HS-5 (cell line): ENCODE measurements around the gene GABBR1.

ENCODE experiments used
- DNase-seq: peaks from one replicate; pipeline ENCODE4 v3.0.0-alpha.2; 2012; ENCODE audit warnings: low read depth

Gene GABBR1

GRCh38 chr6:29566856-29567255 is 66.1 kb downstream of the GABBR1 start:
- DNase-seq = no peak

DNA sequence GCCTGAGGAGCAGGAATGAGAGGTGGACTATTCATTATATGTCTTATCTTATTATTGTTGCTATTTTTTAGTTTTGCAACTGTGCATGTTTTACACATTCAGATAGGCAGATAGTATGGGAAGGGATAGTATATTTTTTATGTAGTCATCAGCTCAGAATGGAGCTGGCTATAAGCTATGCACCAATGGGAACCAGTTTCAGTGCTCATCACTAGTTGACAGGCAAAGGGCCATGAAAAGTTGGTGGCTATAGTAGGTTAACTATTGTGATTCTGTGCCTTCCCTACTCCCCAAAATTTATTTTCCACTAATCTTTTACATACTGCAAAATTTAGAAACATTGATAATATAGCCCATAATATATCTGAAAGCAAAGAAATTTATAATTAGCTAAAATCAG is 68.1 kb downstream of the GABBR1 start:
- no peak for DNase-seq

DNA sequence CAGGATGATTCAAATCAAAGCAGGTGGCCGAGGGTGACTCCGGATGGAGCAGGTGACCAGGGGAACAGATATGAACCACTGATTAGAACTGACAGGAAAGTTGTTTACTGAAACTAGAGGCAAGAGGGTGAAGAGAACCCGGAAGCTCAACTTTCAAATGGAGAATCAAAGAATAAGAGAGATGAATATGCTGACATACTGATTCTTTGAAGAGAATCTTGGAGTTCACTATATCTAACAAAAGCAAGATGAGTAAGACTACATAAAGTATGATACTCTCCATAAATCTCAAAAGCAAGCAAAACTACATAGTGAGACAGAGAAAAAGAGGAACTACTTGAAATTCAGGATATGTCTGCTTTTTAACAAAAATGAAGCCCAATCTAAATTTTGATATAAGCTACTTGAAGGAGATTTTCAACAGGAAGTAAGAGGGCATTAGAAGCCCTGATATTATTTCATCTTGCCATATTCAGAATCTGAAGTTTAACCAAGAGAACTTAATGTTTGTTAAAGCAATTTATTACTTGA is 69.5 kb downstream of the GABBR1 start:
- DNase-seq = no peak

DNA sequence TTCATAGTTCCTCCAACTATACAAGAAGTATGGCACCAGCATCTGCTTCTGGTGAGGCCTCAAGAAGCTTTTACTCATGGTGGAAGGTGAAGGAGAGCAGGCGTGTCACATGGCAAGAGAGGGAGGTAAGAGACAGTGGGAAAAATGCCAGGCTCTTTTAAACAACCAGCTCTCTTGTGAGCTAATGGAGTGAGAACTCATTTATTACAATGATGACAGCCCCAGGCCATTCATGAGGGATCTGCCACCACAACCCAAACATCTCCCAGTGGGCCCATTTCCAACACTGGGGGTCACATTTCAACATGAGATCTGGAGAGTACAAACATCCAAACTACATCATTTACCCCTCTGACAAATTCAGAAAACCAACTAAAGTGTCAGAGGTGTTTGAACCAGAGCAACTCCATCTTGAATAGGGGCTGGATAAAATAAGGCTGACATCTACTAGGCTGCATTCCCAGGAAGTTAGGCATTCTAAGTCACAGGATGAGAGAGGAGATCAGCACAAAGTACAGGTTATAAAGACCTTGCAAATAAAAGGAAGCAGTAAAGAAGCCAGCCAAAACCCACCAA is 71.3 kb downstream of the GABBR1 start:
- no peak for DNase-seq

DNA sequence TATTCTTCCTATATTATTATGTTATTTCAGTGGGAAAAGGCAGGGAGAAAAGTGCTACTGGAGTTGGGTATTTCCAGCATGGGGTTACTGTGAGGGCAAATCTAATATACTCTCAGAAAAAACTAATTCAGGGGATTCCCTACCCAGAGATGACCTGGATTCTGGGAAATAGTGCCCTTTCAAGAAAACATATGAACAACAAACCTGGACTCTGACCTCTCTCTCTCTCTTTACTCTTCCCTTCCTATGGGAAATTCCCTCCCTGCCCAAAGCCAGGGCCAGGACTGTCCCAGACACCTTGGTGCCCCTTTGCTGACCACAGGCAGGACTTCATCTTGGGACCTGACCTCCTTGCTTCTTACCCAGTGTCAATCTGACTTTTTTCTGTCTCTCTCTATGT is 71.9 kb downstream of the GABBR1 start:
- DNase-seq = no peak

DNA sequence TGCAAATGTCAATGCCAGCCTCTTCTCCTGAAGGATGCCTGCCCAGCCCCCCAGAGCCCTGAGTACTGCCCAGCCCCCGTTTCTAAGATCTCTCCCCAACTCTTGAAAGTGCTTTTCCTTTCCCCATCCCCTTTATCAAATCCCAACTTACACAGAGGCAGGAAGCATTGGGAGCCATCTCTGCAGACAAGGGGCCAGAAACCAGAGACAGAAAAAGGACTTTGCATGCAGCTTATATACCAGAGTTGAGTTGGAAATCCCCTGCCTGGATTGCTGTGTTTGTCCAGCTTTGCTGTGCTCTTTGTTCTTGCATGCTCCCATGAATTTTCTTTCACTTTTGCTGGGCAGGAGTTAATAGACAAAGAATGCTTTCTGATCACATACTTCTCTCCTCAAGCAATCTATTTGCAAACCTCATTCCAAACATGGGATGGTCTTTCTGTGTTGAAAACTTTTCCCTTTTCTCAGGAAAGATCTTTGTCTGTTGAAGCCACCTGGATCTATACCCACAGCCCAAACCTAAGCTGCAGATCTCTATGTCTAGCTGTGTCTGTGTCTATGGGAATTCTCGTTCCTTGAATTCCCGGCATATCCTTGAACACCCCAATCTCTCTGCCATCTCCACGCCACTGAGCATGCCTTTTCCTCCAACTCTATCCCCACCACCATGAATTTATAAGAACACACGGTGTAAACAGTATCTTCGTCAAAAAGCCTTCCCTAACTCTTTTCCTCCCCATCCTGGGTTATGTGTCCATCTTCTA is 73.3 kb downstream of the GABBR1 start, which contains the start of gene UBD:
UBD (minus strand) TSS at position 209 of the 764 bp plus-strand sequence; CDS start at position 178, 31 bp downstream.
- DNase-seq = no peak

- no peak for DNase-seq
Measured at GRCh38 chr6:29558439-29559079, 74.4 kb downstream of the GABBR1 start.

DNA sequence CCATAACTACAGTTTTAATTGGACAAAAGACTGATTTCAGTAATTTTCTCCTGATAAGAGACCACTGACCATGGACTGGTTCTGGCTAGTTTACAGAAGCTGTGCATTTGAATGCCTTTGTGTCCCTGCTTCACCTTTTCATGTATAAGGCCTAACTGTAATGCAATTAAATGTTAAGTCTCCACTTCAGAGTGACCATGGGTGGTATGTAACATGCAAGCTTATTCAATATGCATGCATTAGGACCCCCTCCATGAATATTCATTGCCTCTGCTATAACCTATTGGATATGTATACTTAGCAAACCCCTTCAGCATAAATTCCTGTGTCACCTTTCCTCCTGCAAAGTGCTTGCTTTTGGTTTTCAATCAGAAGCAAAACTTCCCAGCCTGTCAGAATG is 75.7 kb downstream of the GABBR1 start:
- DNase-seq = no peak

GRCh38 chr6:29554764-29555163 is 78.2 kb downstream of the GABBR1 start:
- no peak for DNase-seq

GRCh38 chr6:29553268-29554057 is 79.5 kb downstream of the GABBR1 start:
- DNase-seq = peak; percentile 13

DNA sequence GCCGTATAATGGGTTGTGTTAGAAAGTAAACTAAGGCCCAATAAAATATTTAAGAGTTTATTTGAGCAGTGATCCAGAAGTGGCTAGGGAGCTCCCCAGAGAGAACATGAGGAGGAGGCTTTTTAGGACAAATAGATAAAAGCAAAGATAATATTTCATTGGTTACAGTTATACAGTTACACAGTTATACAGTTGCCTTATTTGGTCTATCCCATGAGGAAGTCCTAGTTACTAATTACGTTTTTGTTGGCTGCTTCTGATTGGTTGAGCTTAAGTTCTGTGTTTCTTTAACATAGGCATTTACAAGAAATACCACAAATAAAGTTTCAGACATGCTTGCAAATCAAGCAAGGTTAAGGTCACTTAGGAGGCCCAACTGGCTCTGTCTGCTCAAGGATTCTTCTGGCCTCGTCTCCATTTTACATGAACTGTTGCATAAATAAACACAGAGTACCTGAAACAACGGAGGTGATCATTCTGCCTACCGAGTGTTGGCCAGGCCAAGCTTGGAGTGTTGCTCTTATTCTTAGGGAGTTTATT is 80.4 kb downstream of the GABBR1 start:
- DNase-seq = peak; percentile 39

DNA sequence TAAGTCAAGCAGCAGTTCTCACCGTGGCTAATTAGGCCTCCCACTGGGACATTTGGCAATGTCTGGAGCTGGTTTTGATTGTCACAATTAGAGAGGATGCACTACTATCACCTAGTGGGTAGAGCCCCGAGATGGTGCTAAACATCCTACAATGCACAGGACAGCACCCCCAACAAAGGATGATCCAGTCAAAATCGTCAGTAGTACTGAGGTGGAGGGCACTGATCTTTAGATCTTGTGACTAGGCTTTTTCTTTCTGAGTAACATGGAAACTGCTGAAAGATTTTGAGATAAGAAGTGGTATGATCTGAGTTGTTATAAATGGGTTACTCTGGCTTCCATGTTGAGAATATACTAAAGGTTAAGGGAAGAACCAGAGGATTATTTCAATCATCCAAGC is 85.4 kb downstream of the GABBR1 start:
- no peak for DNase-seq

- DNase-seq = no peak
Measured at GRCh38 chr6:29537714-29538403, 95.1 kb downstream of the GABBR1 start.

GRCh38 chr6:29532320-29532951 is 100.5 kb downstream of the GABBR1 start:
- DNase-seq = no peak

DNA sequence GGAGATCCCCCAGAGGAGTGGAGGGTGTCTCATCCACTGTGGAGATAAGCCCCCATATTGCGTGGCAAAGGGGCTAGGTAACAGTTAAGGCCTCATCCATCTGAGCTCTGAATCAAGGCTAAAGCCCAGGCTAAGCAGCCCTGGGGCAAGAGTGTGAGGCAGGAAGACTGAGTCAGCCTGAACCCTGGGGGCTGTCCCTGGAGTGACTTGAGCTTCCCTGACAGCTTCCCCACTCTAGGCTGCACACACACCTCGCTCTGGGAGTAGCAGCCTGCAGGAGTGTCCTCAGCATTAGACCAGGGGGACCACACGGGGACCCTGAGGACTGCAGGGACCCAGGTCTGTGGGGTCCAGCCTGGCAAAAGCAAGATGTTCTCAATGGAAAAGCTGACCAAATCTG is 101.3 kb downstream of the GABBR1 start:
- no peak for DNase-seq

DNA sequence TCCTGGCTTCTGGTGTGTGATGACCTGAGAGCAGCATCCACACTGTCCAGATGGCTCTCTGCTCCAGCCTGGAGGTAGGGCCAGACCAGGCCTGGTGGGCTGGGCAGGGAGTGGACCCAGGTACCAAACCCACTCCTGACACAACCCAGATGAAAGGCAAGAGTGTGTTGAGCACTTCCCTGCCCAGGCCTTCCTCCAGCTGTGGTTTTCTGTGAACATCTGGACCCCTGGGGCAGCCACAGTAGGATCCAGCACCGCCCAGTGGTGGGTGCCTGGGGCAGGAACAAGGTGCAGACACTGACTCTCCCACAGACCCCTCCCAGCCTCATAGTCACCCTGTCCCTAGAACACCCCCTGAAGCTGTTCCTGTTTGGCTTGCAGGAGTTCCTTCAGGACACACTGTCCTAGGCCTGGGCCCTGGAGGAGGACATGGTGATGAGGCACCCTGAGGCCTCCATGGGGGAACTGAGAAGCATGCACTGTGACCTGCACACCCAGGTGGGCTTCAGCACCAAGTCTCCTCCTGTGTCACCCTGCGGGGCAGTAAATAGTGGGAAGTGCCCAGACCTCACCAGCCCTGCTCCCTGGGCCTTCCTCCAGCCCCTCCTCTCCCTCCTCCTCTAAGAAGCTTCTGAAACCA is 102.2 kb downstream of the GABBR1 start:
- DNase-seq = no peak

- DNase-seq = no peak
Measured at GRCh38 chr6:29529956-29530355, 103.0 kb downstream of the GABBR1 start.

DNA sequence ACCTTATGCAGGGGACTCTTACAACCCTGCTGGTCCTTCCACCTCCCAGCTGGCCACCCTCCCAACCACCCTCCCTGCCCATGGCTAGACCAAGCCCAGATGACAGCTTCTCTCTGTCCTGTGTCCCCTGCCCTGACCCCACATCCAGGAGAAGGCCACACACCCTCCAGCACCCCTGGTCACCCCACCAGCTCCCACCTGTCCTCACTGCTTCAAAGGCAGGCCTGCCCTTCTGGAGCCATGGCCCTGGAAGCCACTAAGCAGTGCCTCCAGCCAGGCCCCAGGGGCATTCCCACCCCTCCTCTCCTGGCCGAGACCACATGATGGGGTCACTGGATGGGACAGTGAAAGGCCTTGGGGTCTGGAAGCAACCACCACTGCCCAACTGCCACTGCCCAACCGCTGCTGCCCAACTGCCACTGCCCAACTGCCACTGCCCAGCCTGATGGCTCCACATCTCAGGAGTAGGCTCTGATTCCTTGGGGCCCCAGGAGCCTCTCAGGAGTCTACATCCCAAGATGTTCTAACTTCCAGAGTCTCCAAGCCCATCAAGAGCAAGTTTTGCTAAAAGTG is 103.9 kb downstream of the GABBR1 start:
- no peak for DNase-seq

DNA sequence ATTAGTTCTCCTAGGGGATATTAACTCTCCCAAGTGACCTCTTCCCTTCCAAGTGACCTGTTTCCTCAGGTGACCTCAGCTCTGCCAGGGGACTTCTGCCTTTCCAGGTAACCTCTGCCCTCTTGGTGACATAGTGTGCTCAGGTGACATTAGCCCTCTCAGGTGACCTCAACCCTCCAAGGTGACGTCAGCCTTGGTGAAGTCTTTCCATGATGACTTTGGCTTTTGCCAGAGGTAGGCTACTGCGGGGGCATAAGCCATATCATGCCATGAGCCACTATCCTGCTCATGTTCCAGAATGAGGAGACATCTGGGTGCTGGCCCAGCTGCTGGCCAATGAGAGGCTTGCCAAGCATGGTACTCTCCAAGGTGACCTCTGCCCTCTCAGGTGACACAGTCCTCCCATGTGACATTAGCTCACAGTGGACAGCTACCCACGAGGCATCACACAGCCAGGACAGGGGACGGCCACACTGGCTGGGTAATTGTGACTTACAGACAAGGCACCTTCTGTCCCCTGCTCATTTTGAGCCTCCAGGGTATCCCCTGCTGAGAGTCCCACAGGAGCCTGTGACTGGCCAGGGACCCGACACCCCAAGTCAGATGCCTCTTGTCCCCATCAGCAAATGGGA is 104.6 kb downstream of the GABBR1 start:
- no peak for DNase-seq

DNA sequence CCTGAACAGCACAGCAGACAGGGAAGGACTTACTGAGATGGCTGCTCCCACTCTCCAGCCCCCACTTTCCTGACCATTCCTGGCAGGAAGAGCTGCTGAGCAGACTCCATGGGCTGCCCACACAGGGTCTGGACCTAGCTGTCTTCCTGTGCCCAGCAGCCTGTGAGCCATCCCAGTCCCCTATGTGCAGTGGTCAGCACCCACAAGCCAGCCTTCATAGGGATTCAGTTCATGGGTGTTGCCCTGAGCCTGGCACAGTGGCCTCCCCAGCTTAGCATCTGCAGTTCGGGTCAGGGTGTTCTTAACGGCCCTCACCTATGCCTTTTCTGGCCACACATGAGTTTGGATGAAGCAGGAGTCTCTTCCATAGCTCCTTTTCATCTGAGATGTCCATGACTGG is 105.4 kb downstream of the GABBR1 start:
- DNase-seq = no peak
